NCI-H1436 treated with DMSO at 0.1 percent for 48 hours (cell line): ENCODE results near the gene NTRK3.

Experiments
- DNase-seq: peaks from one replicate; lab custom pipeline; 2025; lab: John Stamatoyannopoulos, UW

Gene NTRK3

DNA sequence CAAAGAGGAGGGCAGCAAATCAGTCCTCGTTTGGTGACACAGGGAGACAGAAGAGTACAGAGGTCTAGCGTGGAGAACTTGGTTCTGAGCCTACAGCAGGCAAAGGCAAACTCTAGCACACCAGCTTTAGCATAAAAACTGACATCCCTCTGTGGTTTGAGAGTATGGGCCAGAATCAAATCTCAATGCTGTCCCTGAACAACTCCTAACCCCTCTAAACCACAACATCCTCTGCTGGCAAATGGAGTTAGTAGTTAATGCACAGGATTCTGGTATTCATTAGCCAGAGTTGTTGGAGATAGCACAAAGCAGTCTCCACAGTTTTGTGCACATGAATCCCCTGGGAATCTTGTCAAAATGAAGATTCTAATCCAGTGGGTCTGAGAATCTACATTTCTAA is 315.8 kb downstream of the NTRK3 start:
- DNase-seq = no peak

DNA sequence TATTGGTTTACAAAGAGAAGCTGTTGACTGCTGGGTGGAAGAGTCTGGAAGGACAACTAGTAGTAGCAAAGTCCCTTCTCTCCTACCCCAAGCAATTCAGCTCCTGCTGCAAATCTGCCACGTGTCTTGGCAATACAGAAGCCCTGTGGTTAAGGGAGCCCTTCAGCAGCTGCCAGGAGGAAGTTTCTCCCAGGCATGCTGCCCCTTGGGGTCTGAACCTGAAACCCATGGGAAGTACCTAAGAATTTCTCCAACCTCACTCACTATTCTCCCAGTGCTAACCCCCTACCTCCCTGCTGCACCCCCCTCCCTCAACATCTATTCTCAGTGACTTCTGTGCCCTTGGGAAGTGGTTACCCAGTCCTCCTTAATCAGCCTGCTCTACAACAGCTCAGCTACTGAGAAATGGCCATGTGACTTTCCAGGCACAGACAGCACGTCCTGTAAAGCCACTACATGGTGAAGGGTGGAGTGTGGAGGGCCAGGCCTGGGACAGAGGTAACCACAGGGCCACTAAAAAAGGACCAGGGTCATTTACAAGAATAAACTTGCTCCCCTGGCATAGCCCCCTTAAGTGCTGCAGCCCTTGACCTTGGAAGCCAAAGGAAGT is 316.6 kb downstream of the NTRK3 start:
- no peak for DNase-seq

DNA sequence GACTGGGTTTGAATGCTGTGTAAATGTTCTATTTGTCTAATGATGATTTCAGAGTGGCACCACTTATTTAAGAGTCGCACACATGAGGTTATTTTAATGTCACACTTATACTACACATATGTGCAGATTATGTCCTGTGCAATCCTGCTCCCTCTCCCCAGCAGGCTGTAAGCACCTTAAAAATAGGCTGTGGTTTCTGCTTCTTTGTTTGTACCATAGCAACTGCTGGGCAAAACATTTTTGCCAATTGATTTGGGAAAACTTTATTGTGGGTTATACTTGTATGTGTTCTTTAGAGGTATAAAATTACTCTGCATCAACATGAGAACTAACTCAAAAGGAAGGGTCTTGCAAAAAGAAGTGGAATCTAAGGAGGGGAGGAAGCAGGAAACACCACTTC is 318.5 kb downstream of the NTRK3 start:
- no peak for DNase-seq

DNA sequence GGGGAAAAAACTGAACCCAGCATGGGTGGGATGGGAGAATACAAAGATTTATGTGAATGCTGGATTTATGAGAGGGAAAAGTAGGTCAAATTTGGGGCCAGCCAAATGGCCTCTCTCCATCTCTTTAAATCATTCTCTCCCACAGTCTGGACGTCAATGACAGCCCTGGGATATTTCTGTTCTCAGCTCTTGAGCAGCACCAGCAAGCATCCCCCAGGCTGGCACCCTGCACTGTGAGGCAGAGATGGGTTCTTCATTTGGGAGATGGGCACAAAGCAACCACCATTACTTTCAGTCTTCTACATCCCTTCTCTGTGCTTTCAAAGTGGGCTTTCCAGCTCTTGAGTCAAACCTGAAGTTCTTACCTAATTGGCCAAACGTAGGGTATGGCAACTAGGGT is 321.0 kb downstream of the NTRK3 start:
- no peak for DNase-seq

DNA sequence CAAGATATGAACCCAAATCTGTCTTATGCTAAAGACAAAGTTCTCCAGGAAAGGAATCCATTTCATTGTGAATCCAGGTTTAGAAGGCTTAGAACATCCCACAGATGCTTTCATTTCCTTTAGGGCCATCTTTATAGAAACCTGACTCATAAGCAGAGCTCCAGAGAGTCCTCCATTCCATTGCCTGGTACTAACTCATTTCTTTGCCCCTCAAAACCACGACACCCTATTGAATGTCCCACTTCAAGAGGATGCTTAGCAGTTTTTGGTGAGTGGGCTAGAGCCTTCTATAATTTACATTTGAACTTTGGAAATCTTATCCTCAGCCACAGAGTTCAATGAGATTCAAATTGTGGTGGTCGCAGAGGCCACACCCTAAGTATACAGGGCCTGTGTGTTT is 325.0 kb downstream of the NTRK3 start:
- no peak for DNase-seq

DNA sequence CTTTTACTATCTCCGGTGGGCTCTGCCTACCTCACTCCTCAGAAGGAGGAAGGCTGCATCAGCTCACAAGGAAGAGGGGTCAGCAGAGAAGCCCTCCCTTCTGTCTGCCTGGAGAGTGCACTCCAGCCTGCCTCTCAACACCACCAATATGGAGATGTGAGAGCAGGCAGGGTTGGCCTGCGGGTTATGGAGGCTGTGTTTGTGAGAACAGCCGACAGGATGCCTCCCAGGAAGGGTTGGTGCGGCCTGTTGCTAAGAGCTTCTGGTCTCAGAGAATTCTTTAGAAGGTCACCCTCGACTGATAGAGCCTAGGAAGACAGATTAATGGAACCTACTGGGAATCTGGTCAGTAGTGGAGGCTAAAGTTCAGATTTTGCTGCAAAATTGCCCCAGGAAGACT is 326.1 kb downstream of the NTRK3 start:
- no peak for DNase-seq

DNA sequence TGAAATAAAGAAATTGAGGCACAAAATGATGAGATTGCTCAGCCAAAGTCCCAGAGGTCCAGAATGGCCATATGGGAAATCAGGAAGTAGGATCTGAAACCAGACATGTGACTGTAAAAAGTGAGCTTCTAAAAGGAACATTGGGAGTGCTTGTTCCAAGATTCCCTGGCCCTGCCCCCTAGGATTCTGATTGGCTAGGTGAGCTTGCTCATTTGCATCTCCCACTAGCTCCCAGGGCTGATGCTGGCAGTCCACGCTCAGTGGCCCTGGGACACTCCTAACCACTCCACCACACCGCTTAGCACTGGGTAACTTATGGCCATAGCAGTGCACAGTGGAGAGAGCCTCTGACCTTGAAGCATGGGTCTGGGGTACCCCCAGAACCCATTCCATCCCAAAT is 326.7 kb downstream of the NTRK3 start:
- no peak for DNase-seq

DNA sequence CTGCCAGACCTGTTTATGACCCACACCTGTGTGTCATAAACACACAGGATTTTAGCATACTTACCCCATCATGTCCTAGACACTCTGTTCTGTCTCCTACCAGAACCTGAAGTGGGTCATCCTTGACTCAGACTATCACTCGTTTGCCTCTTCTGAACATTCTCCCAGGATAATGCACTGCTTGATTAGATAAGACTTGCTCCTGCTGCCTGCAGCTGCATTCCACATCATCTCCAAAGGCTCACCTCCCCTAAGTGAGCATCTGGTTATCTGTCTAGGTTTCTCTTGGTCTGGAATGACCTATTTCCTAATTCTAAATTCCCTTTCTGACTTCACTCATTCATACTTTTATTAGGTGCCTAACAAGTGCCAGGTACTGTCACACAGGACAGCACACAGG is 332.1 kb downstream of the NTRK3 start:
- no peak for DNase-seq

DNA sequence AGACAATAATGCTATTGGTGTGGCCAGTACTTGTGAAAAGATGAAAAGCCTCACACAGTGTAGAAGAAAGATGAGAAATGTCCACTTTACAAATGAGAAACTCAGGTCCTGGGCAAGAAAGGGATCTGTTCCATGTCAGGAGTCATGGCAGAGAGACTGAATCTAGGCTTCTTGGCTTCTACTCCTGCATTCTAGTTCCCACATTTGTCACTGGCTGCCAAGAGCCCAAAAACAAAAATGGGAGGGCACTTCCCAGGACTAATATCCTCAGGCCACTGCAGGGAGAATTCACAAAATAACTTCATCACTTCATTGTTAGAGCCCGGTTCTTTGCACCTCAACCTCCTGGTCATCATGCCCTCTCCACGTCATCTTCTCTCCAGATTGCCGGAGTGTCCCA is 337.5 kb downstream of the NTRK3 start:
- no peak for DNase-seq

DNA sequence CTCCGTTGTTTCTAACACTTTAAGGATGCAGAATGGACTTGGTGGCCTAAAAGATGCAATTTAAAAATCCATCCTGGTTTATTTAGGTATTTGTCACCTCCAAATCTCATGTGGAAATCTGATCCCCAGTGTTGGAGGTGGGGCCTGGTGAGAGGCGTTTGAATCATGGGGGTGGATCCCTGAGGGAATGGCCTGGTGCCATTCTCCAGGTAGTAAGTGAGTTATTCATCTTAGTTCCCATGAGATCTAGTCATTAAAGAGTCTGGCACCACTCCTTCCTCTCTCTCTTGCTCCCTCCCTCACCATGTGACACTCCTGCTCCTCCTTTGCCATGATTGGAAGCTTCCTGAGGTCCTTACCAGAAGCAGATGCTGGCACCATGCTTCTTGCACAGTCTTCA is 339.1 kb downstream of the NTRK3 start:
- DNase-seq = no peak

DNA sequence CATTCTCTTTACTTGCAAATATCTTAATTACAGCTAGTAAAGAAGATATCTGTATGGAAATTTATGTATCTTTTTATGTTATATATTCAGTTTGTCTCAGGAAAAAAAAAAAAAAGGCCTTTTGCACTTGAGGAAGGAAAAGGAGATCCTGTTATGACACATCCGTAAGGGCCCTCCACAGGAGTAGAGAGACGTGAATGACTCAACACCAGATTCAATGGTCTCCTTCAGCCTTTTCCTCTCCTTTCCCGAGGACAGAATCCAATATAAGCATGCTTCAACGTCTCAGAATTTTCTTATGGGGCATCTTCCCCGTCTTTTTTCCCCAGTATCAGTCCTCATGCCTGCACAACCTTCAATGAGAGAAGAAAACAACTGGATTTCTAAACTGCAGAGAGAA is 340.3 kb downstream of the NTRK3 start:
- DNase-seq = no peak

DNA sequence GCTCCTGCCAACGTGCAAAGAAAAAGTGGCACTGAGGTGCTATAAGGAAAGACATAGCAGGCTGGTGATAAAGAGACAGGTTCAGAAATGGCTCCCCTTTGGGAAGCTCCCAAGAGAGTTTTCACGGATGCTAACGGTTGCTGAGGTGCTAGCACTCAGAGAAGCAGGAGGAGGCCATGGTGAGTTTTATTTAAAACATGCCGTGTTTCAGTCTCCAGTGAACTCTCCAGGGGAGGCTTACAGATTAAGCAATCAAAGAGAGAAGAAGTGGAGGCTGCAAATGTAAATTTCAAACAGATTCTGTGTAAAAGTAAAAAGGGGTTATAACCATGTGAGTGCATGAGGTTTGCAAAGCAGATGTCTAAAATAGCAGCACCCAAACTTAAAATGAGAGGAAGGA is 346.2 kb downstream of the NTRK3 start:
- no peak for DNase-seq

DNA sequence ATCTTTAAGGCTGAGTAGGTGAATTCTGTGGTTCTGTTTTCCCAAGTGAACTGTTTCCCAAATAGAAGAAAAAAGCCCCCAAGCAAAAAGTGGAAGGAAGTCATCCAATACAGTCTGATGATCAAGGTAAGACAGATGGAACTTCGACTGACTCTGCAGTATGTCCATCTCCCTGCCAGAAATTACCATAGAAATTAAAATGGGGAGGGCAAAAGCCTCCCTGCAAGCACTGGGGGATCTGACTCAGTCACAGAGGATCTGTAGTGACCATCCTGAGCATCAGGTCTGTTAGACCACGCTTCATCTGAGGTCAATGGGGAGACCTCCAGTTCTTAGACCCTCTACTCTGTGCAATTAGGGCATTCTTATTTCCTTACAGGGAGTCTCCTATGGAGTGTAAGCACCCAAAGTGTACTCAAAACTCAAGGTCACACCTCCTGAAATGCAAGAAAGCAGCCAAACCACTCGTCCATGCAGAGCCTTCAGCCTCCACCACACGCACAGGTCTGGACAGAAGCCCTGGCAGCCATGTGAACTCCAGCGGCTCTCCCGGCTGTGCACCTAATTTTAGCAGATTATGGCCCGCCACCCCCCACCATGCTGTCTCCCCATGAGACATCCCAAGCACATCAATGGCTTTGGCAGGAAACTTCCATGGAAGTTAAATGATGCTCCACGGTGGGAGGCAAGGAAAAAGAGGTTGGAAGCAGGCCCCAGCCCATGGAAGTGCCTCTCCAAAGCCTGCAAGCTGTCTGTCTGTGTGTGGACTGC is 348.7 kb downstream of the NTRK3 start:
- DNase-seq = no peak

DNA sequence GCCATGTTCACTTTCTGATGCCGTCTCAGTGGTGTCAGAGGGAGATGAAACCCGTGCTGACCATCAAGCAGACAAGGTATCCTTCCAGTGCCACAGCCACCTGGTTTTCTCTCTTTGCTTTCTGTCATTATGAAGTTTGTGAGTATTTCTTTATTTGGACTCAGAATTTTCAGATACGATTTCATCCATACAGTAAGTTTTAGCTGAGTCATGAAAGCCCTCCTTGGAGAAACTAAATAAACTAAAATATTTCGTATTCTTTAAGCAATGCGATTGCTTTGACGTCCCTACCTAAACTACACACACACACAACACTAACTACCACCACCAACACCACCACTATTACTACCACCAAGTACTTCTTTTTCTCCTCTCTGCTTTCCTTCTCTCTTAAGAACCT is 350.1 kb downstream of the NTRK3 start:
- DNase-seq = no peak

DNA sequence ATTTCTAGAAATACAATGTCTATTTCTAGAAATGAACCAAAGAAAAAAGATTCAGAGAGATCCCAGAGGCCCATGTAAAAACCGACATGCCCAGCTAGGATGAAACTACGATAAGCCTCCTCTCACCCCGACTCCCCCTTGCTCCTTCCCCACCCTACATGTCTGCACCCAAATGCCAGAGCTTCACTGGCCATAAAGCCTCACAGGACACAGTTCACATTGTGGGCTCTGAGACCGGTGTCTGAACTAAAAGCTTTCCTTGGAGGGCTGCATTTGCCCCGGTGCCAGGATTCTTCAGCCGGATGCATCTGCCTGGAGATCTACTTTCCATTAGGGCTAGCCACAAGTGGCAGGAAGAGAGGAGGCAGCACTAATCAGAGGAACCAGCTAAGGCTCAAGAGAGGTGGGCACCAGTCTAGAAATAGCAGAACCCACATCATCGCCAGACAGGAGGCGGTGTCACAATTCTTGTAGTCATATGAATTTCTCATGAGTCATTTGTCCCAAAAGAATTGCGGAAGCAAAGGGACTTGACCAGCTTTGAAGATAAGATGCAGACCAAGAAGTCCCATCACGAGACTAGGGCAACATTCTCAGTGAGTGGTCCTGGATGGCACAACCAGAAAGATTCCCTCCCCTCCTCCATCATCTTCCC is 353.6 kb downstream of the NTRK3 start:
- no peak for DNase-seq

DNA sequence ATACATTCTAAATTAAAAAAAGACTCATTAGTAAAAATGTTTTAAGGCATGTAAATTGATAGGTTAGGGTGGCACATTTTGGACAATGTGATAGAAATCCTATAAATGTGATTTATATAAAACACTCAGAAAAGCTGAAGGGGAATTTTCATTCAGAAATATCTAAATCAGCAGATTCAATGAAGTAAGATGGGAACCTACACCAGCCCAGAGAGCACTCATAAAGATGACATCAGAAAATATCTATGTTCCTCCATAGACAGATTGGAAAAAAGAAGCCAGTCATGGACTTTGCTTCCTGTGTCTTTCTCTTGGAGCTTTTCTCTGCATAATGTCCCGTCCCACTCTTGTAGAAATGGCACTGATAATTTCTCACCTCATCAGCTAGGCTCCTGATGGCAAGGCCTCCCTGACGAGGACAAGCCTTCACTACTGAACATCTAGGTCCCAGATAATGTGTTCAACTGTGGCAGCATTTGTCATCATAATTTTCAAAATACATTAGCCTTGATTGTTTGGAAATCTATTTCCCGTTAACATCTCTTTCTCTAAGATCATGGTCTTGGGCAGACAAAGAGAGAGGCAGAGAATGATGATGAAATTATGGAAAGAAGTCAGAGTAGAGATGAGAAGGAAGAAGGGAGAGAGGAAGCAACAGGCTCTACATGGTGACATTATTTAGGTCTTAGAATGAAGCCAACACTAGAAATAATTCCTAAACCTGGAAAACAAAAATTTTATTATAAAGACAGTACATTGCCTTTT is 354.4 kb downstream of the NTRK3 start:
- DNase-seq = no peak

DNA sequence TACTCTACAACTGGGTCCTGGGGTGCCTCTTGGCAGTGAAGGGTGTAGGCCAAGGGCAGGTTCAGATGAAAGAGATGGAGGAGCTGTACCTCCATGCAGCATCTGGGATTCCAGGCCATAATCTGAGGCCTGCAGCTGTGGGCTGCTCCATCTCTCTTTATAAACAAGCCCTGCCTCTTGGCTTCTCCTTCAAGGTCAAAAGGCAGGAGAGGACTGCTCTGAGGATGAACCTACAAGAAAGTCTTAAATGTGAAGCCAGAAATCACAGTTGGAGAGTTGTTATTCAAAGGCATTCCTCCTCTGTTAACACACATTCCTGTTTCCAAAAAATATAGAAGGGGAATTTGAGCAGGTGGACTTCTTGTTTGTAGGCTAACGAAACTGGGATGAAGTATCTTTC is 355.5 kb downstream of the NTRK3 start:
- no peak for DNase-seq

DNA sequence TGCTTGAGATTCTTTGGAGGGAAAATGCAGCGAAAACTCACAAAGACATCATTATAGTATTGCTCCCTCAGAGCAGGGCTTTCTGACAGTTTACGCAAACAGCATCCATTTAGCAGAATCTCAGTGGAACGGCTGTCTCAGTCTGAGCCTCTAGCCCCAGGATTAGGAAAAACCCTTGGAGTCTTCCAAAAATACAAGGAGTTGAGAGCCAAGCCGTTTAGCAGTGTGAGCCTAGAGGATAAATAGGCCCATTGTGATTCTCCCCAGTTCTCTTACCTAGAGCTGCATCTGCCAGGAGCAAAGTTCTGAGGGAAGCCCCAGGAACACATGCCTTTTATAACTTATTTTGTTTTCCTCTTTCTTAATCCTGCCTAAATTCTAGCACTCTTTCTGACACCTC is 359.6 kb downstream of the NTRK3 start:
- DNase-seq = no peak

DNA sequence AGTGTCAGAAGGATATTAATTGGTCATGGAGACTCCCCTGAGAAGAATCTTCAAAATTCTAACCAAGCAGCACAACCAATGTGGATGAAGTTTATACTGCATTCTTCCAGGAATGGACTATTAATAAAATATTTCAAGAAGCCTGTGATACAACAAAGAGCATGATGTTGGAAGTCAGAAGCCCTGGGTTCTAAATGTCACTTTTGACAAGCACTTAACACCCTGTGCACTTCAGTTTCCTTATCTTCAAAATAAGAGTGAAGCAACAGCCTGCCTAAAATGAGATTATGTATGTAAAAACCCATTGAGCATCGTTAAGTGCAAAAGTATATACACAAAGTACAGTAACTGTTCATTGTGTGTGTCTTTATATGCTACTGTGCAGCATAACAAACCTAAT is 369.4 kb downstream of the NTRK3 start:
- no peak for DNase-seq

DNA sequence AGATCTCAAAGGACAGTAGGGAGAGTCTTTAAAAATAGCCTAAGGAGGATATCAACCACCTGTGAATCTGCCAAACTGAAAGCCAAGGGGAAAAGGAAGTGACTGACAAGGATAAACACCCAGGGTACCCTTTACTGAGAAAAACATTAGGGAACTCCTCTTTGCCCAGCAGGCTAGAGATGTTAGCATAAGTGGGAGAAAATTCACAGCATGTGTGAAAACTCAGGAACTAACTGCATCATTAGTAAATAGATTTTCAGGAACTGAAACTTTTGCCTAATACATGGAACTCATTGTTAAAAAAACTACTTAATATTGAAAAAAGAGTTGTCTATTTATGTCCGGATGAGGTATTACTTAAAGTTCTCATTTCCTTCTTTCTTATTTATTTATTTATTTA is 375.5 kb downstream of the NTRK3 start:
- no peak for DNase-seq

DNA sequence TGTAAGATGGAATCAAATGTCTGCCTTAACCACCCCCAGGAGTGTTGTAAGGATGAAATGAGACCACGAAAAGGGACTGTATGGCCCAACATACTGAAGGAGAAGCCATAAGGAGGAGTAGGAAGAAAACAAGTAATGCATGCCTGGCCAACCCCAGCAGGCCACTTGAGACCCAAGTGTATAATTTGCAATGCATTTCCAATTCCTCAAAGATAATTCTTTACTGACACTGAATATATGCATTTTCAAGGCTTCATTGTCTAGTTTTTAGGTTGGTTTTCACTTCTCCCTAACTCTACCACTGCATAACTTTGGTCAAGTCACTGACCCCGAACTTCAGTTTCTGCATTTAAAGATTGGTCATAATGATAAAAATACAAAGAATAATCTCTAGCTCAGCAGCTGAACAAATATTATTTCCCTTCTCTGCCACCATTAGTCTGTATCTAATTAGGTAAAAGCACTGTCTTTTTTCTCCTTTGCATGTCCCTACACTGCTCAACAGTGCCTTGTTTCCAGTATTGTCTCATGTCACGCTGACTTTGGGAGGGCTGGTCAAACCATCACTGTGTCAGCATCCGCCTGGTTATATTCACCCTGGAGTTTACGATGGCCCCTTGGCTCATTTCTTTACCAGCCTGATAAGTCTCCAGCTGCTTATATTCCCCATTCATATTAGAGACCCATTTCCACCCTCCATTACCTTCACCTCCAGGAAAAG is 378.6 kb downstream of the NTRK3 start:
- DNase-seq = no peak

DNA sequence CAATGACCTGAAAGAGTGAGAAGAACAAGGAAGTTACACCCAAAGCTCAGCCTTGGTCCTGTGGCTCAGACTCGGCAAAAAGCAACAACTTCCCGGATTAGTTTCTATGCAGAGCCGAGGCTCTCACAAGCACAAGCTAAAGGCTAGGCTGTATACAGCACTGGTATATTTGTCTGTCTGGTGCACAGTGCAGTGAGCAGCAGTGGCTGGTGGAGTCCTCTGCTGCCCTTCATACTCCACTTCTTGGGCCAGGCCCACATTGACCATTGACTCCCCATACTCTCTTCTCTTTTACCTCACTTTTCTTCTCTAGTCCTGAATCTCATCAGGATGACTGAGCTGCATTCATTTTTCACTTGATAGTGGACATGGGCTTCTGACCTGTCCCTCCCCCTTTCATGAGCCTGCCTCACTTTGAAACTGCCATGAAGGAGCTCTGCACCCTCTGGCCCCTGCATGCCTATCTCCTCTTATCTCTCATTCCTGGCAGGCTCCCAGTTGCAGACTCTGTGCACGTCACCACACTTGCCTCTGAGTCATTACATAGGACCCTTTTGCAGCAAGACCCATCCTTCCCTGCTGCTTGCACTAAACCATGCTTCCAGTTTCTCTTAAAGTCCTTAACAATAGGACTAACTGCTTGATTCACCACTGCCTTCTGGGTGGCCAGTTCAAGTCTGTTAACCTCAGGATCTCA is 379.3 kb downstream of the NTRK3 start:
- no peak for DNase-seq
